OCI-LY1 (cell line): Measurements from ENCODE around the gene SCYGR7.
"Not testable (repeated sequence)": the region's sequence is repeated elsewhere in the genome, so short reads cannot be mapped to it uniquely, and the experiment has no call there.

Source experiments
- H2AFZ ChIP-seq: fragments of 200-600 bp; sonication (generic), shearing (Covaris generic); 2 replicates; pipeline ENCODE4 v1.6.0; 2014; ENCODE audit warnings: antibody characterized with exemption, mild to moderate bottlenecking, low read length
- H3F3A ChIP-seq: fragments of 200-600 bp; sonication (generic), shearing (Covaris generic); 2 replicates; pipeline ENCODE4 v1.6.0; 2014; ENCODE audit warnings: mild to moderate bottlenecking, antibody characterized with exemption, low read length, moderate library complexity; ENCODE audit not compliant: insufficient read depth
- H3K27ac ChIP-seq: fragments of 200-600 bp; sonication (generic); 2 replicates; pipeline ENCODE4 v1.5.1; 2014; ENCODE audit warnings: low read length, mixed run types, mild to moderate bottlenecking, low read depth; ENCODE audit not compliant: poor library complexity, severe bottlenecking
- H3K27me3 ChIP-seq: fragments of 200-600 bp; sonication (generic); 2 replicates; pipeline ENCODE4 v1.6.0; 2014; ENCODE audit warnings: antibody characterized with exemption, mild to moderate bottlenecking, low read length, moderate library complexity; ENCODE audit not compliant: insufficient read depth
- H3K36me3 ChIP-seq: fragments of 200-600 bp; sonication (generic); 2 replicates; pipeline ENCODE4 v1.6.1; 2014; ENCODE audit warnings: mild to moderate bottlenecking, antibody characterized with exemption, low read length, moderate library complexity, mixed read lengths; ENCODE audit not compliant: insufficient read depth
- H3K4me1 ChIP-seq: fragments of 200-600 bp; sonication (generic); 2 replicates; pipeline ENCODE4 v1.5.1; 2014; ENCODE audit warnings: mild to moderate bottlenecking, low read length, moderate library complexity; ENCODE audit not compliant: insufficient read depth, severe bottlenecking
- H3K4me2 ChIP-seq: fragments of 200-600 bp; sonication (generic), shearing (Covaris generic); 2 replicates; pipeline ENCODE4 v1.6.1; 2014; ENCODE audit warnings: low read length
- H3K4me3 ChIP-seq: fragments of 200-600 bp; sonication (generic); 2 replicates; pipeline ENCODE4 v1.5.1; 2014; ENCODE audit warnings: low read length, low read depth, mild to moderate bottlenecking, mixed read lengths; ENCODE audit not compliant: poor library complexity, severe bottlenecking
- H3K79me2 ChIP-seq: fragments of 200-600 bp; shearing (Covaris generic); 2 replicates; pipeline ENCODE4 v1.6.1; 2016; ENCODE audit warnings: mixed run types, low read length, mixed read lengths; ENCODE audit not compliant: insufficient read depth
- H3K9ac ChIP-seq: fragments of 200-600 bp; sonication (generic), shearing (Covaris generic); 2 replicates; pipeline ENCODE4 v1.6.1; 2014; ENCODE audit warnings: mild to moderate bottlenecking, low read length, mixed read lengths
- H3K9me2 ChIP-seq: fragments of 200-600 bp; sonication (generic), shearing (Covaris generic); 2 replicates; pipeline ENCODE4 v1.6.1; 2014; ENCODE audit warnings: low read depth, mild to moderate bottlenecking, low read length, mixed read lengths
- H3K9me3 ChIP-seq: fragments of 200-600 bp; shearing (Covaris generic); 2 replicates; pipeline ENCODE4 v1.6.1; 2014; ENCODE audit warnings: low read length, mixed read lengths
- H4K20me1 ChIP-seq: fragments of 200-600 bp; sonication (generic), shearing (Covaris generic); 2 replicates; pipeline ENCODE4 v1.6.0; 2016; ENCODE audit warnings: mild to moderate bottlenecking, low read length; ENCODE audit not compliant: insufficient read depth
- EZH2 ChIP-seq: fragments of 200-600 bp; sonication (generic), shearing (Covaris generic); IDR thresholded peaks from 2 replicates; pipeline ENCODE4 v1.8.0; 2017; ENCODE audit warnings: borderline replicate concordance, mixed run types, mild to moderate bottlenecking, antibody characterized with exemption, low read length, moderate library complexity, mixed read lengths
- TF ChIP-seq, protein P1 (sequence below): fragments of 200-600 bp; sonication (generic), shearing (Covaris generic); IDR thresholded peaks from 2 replicates; pipeline ENCODE4 v1.5.1; 2017; ENCODE audit warnings: mild to moderate bottlenecking, antibody characterized with exemption, low read length, moderate library complexity, mixed read lengths

SCYGR7 gene

GRCh38 chr2:227745594-227745993, 17.5 kb downstream of the SCYGR7 start, which contains the start of gene SCYGR8:
TSS of gene SCYGR8 (plus strand) at chr2:227745894. CDS start at chr2:227745894, 0 bp downstream.
- TF ChIP-seq, protein P1, sequence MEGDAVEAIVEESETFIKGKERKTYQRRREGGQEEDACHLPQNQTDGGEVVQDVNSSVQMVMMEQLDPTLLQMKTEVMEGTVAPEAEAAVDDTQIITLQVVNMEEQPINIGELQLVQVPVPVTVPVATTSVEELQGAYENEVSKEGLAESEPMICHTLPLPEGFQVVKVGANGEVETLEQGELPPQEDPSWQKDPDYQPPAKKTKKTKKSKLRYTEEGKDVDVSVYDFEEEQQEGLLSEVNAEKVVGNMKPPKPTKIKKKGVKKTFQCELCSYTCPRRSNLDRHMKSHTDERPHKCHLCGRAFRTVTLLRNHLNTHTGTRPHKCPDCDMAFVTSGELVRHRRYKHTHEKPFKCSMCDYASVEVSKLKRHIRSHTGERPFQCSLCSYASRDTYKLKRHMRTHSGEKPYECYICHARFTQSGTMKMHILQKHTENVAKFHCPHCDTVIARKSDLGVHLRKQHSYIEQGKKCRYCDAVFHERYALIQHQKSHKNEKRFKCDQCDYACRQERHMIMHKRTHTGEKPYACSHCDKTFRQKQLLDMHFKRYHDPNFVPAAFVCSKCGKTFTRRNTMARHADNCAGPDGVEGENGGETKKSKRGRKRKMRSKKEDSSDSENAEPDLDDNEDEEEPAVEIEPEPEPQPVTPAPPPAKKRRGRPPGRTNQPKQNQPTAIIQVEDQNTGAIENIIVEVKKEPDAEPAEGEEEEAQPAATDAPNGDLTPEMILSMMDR: no peak
- no peak for TF ChIP-seq EZH2
- Histone ChIP-seq H3K9ac (no peak within 1 kb of the TSS), H4K20me1 (no peaks in the 10 kb centered on the region), H3K27me3 (no peaks in the 10 kb centered on the region), H3F3A (no peaks in the 10 kb centered on the region), H3K9me3 (no peaks in the 10 kb centered on the region), H3K79me2 (no peaks in the 10 kb centered on the region), H3K4me3 (no peak within 1 kb of the TSS), H3K4me1 (no peaks in the 10 kb centered on the region), H3K9me2 (no peaks in the 10 kb centered on the region), H3K4me2 (no peak within 1 kb of the TSS), H3K27ac (no peak within 1 kb of the TSS), H3K36me3 (no peaks in the 10 kb centered on the region), H2AFZ (no peak within 1 kb of the TSS)

DNA sequence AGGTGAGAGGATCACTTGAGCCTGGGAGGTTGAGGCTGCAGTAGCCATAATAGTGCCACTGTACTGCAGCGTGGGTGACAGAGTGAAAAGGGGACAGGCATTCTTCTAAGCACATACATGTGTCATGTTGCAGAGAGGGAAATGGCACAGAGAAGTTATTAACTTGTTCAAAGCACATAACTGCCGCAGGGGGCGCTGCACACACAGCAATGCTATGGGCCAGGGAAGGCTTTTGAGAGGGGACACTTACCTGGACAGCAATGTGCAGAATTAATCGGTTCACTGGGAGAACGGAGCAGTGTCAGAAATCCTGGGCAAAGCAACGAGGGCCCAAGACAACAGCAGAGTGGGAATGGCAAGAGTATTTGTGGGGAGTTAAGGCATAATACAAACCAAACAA, 19.9 kb downstream of the SCYGR7 start:
- Histone ChIP-seq H3K9me2 (no peaks in the 10 kb centered on the region), H3K27me3 (no peaks in the 10 kb centered on the region), H3K79me2 (no peaks in the 10 kb centered on the region), H3K27ac (no peak overlapping the region), H3K4me2 (no peak overlapping the region), H4K20me1 (no peaks in the 10 kb centered on the region), H3K4me3 (no peak overlapping the region), H3K36me3 (no peaks in the 10 kb centered on the region), H3K4me1 (no peaks in the 10 kb centered on the region), H3K9ac (no peak overlapping the region), H2AFZ (no peak overlapping the region), H3F3A (no peaks in the 10 kb centered on the region), H3K9me3 (no peaks in the 10 kb centered on the region)
- no peak for TF ChIP-seq EZH2
- TF ChIP-seq, protein P1: peak; percentile 60

DNA sequence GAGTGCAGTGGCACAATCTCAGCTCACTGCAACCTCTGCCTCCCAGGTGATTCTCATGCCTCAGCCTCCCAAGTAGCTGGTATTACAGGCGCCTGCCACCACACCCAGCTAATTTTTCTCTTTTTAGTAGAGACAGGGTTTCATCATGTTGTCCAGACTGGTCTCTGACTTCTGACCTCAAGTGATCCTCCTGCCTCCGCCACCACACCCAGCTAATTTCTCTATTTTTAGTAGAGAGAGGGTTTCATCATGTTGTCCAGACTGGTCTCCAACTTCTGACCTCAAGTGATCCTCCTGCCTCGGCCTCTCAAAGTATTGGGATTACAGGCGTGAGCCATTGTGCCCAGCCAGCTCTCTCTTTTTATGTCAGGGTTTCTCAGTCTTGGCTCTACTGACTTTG, 28.1 kb downstream of the SCYGR7 start:
- not testable (repeated sequence) for H2AFZ ChIP-seq, H3K4me1 ChIP-seq, H3K9ac ChIP-seq, H3K4me3 ChIP-seq, H3K27me3 ChIP-seq, H3K36me3 ChIP-seq, H4K20me1 ChIP-seq, H3F3A ChIP-seq, H3K4me2 ChIP-seq, H3K27ac ChIP-seq, H3K9me2 ChIP-seq, H3K79me2 ChIP-seq, H3K9me3 ChIP-seq

DNA sequence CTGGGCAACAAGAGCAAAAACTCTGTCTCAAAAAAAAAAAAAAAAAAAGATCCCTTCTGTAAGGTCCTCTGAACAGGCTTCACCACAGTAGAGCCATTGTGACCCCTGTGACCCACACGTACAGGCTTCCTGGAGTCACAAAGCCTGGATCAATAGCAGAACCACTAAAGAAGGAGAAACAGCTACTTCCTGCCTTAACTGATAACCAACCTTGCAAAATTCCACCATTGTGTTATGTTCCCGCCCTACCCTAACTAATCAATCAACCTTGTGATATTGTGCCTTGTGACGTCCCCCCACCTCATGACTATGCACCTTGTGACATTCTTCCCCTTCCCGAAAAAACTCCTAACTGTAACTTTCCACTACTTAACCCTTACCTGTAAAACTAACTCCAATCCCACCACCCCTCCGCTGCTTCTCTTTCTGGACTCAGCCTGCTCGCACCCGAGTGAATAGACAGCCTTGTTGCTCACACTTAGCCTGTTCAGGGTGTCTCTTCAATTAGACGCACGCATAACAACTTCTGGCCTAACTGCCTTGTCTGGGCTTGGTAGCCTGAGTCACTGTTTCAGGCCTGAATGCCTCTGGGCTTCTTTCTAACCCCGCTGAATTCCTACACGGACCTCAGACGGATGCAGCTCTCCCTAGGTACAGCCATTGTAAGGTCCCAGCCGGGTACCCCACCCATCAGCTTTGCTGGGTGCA, 31.4 kb downstream of the SCYGR7 start:
- H3K9me2 ChIP-seq: no peaks in the 10 kb centered on the region
- no peak overlapping the region for H3K4me2 ChIP-seq
- H3K27me3 ChIP-seq: no peaks in the 10 kb centered on the region
- no peak overlapping the region for H2AFZ ChIP-seq
- no peak overlapping the region for H3K9ac ChIP-seq
- no peaks in the 10 kb centered on the region for H3K36me3 ChIP-seq
- no peak for TF ChIP-seq EZH2
- TF ChIP-seq, protein P1: no peak
- H4K20me1 ChIP-seq: no peaks in the 10 kb centered on the region
- no peaks in the 10 kb centered on the region for H3K4me1 ChIP-seq
- no peaks in the 10 kb centered on the region for H3K9me3 ChIP-seq
- no peak overlapping the region for H3K27ac ChIP-seq
- H3F3A ChIP-seq: no peaks in the 10 kb centered on the region
- no peak overlapping the region for H3K4me3 ChIP-seq
- H3K79me2 ChIP-seq: no peaks in the 10 kb centered on the region
